ENCODE results near the gene TSEN15.

- TF ChIP-seq CTCF (IDR thresholded peaks at IDR 0.05) (no peak), POLR2A (IDR thresholded peaks at IDR 0.05) (no peak)
Observed at GRCh38 chr1:184027826-184028695, 23.5 kb upstream of the TSEN15 start.
